ENCODE data around the gene MRPL49. TPM values are rescaled to one million over a fixed set of nuclear protein-coding genes. Genes with fewer than 3 reads are reported as not detected.

The MRPL49 gene
- total and polyA plus RNA-seq, 2 of the 13 experiments (the other 11 are each of a cell fraction or from before 2014, with no cell fraction given): 39.2 to 53.3 TPM

DNA sequence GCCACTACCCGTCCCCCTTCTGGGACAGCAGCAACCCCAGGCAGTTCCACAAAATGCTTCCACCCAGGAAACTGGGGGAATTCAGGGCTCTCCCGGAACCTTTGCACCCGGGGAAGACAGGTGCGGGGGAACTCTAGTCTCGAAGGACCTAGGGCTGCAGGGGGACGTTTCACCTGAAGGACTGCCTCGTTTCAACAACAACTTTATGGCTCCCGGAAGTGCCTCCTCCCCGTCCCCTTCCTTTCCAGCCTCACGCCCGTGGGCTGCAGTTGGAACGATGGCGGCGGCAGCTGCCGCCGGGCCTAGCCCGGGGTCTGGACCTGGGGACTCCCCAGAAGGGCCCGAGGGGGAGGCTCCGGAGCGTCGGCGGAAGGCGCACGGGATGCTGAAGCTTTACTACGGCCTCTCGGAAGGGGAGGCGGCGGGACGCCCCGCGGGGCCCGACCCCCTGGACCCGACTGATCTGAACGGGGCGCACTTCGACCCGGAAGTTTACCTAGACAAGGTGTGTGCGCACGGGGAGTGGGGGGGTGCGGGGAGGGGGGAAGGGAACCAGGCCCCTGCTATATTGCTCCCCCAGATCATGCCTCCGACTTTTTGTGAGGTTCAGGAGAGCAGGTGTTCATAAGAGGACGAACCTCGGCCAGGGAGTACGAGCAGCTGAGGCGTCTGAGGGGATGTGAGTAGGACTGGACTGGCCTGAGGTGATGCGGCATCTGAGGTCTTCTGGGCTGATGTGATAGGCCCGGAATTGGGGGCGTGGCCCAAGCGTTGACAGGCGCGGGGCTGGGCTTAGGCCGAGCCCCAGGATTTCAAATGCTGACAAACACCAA is 25.9 kb upstream of the MRPL49 start, which contains the start of gene VPS51 (continued):
- TF ChIP-seq ZNF589 (CRISPR knock-in tag; conservative IDR thresholded peaks at IDR 0.05) (0 out of 2 replicates have a peak, but pooled peaks have one; percentile 39), ZNF205 (CRISPR knock-in tag; IDR thresholded peaks at IDR 0.05) (peak; percentile 92), LBX2 (CRISPR knock-in tag; IDR thresholded peaks at IDR 0.05; ENCODE audit: borderline replicate concordance) (no peak), ZNF234 (CRISPR knock-in tag; conservative IDR thresholded peaks at IDR 0.05) (no peak), EZH2 (conservative IDR thresholded peaks at IDR 0.05; ENCODE audit: low read depth, low read length) (no peak), SRSF4 (IDR thresholded peaks at IDR 0.05; ENCODE audit: low read depth, low read length, poor library complexity, severe bottlenecking) (no peak), SP5 (CRISPR knock-in tag; IDR thresholded peaks at IDR 0.05; ENCODE audit: borderline replicate concordance, low read depth) (peak; percentile 77; the same call in 1 of the 2 replicates), NFIB (CRISPR knock-in tag; IDR thresholded peaks at IDR 0.05; ENCODE audit: borderline replicate concordance) (no peak), ZNF790 (CRISPR knock-in tag; IDR thresholded peaks at IDR 0.05; ENCODE audit: borderline replicate concordance) (no peak), NCOA2 (CRISPR knock-in tag; IDR thresholded peaks at IDR 0.05) (peak; percentile 48; the same call in 1 of the 2 replicates), MLXIP (CRISPR knock-in tag; IDR thresholded peaks at IDR 0.05; ENCODE audit: borderline replicate concordance) (peak; percentile 14; the same call in 1 of the 2 replicates), AGO2 (optimal IDR thresholded peaks at IDR 0.05; ENCODE audit: low read depth, low read length) (peak; percentile 90), HIC2 (CRISPR knock-in tag; IDR thresholded peaks at IDR 0.05; ENCODE audit: low read depth) (no peak; the same call in 1 of the 2 replicates), HDAC1 (CRISPR knock-in tag; IDR thresholded peaks at IDR 0.05) (peak; percentile 90), ZNF513 (CRISPR knock-in tag; conservative IDR thresholded peaks at IDR 0.05) (no peak), SMAD1 (CRISPR knock-in tag; IDR thresholded peaks at IDR 0.05; ENCODE audit: borderline replicate concordance, low read depth) (no peak), KDM1A (CRISPR knock-in tag; IDR thresholded peaks at IDR 0.05) (no peak)
- TF ChIP-seq, protein P1, sequence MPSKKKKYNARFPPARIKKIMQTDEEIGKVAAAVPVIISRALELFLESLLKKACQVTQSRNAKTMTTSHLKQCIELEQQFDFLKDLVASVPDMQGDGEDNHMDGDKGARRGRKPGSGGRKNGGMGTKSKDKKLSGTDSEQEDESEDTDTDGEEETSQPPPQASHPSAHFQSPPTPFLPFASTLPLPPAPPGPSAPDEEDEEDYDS (CRISPR knock-in tag; IDR thresholded peaks at IDR 0.05): peak; percentile 62
- TF ChIP-seq, protein P2, sequence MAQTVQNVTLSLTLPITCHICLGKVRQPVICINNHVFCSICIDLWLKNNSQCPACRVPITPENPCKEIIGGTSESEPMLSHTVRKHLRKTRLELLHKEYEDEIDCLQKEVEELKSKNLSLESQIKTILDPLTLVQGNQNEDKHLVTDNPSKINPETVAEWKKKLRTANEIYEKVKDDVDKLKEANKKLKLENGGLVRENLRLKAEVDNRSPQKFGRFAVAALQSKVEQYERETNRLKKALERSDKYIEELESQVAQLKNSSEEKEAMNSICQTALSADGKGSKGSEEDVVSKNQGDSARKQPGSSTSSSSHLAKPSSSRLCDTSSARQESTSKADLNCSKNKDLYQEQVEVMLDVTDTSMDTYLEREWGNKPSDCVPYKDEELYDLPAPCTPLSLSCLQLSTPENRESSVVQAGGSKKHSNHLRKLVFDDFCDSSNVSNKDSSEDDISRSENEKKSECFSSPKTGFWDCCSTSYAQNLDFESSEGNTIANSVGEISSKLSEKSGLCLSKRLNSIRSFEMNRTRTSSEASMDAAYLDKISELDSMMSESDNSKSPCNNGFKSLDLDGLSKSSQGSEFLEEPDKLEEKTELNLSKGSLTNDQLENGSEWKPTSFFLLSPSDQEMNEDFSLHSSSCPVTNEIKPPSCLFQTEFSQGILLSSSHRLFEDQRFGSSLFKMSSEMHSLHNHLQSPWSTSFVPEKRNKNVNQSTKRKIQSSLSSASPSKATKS (CRISPR knock-in tag; IDR thresholded peaks at IDR 0.05): peak; percentile 92; the same call in 1 of the 2 replicates

Measured in HepG2 (cell line).